NCI-H1930 (cell line): ENCODE data around the gene RTTN.
A peak's percentile ranks its signal among the peaks of the same experiment; 100 is the strongest.
"Not testable (repeated sequence)": the region's sequence is repeated elsewhere in the genome, so short reads cannot be mapped to it uniquely, and the experiment has no call there.

Experiments used
- DNase-seq, 2 experiments: peaks; one replicate each; lab custom pipeline; 2025; lab: John Stamatoyannopoulos, UW

Gene RTTN, protein sequence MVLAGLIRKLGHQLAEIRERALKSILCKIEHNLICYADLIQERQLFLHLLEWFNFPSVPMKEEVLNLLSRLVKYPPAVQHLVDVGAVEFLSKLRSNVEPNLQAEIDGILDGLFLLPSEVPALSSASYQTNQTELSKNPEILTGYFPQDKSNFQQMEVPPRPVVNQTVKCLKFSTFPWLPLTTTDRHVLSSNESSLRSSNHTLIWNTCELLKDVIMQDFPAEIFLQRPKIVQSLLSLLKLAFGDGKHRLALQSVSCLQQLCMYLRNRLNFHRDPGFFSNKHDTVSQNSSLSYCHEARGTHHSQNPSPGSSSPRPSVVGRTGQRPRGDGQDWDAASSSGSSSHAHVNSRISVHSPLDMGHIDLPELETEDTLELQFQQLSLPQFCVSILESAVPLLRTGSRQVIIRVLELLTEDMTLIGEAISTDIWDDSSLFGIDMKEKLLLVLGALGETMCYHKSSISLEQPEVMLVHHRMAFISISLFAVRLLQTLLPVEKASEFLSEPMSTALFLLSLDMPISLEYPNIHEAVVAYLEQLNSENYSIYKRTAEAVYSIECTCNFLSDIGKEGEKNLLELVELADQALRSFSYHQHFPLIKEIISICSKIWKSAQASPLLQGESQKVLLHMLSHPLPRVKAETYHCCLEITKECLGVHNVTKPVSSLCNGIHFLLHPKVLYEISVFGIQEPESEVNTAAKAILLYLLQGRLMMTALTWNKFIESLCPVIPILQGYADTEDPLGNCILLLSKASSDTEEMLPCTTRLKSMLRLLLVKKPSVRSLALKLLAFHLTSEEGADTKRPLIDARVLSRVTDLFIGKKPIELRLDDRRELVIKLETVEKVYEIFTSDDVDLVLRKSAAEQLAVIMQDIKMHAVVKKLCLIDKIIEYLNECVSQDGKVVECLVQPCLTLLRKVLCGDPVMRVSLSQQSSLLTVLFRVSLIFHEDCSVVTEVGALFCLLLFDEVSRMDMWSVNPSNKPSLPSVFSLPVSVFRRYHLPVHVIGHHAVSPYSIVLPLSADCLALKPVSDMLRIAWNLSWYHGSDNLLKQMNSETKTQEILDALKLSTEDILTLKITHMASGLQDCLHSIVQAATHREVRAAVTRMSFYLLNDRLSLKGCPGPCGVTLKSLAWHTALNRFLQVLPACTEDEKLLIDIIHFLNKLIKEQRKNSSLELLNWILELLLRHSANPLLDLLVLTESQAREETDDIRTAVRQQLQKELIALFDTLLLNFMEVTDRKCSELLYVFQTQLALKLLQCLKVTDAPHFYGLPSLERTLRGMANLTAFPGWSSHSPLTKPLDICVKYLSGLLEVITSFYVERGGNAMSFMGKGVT (N-terminal part only)

DNA sequence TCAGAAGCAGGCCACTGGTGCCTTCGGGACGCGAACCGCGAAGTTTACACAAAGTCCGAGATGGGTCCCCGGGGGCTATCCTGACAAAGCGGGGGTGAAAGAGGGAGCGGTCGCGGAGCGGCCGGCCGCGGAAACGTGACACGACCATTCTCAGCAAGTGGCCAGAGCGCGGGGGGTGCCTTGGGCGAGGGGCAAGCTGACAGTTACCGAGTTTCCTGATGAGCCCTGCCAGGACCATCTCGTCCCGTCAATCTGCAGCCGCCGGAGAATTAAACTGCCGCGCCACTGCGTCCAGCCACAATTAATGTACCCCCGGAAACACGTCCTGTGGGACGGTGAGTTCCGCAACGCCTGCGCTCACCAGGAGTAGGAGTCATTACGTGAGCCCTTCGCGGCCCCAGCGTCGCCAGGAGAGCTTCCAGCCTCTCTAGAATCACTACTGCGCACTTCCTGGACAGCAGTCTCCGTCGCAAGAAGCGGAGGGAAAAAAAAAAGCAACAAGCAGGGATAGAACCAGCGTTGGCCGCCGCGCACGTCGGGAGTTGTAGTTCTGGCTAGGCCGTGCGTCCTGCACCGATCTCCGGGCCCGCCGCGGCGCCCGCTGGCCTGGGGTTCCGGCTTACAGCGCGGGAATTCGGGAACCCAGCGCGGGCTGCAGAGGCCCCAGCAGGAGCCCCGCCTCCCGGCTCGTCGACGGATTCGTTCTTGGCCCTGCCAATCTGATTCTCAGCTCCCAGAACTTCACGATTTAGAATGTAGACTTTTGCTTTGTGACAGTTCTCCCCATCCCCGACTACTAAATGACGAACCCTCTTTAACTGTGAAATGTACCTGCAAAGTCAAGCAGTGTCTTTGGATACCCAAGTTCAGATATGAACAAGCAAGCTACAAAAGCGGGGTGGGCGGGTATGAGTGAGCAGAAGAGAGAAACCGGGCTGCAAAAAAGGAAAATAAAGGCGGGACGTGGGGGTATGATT lies at the start of gene RTTN:
TSS of gene RTTN (minus strand) at position 267 of the 977 bp plus-strand sequence. CDS start at position 238, 29 bp downstream.
- DNase-seq = peak; percentile 92 to 98

DNA sequence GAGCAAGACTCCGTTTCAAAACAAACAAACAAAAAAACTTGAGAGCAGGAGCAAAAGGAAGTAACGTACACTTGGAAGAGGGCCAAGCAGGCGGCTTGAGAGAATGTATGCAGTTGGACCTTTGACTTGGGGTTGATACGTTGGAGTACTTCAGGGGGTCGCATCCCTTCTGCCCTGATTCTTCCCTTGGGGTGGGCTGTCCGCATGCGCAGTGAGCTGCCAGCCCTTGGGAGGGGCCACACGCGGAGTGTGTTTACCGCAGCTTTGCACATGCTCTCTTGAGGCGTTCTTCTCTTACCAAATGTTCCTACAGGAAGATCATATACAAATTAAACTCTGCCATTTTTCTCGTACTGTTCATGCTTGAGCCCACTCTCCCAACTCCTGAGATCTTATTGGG lies 45.3 kb upstream of the RTTN start:
- no peak for DNase-seq

DNA sequence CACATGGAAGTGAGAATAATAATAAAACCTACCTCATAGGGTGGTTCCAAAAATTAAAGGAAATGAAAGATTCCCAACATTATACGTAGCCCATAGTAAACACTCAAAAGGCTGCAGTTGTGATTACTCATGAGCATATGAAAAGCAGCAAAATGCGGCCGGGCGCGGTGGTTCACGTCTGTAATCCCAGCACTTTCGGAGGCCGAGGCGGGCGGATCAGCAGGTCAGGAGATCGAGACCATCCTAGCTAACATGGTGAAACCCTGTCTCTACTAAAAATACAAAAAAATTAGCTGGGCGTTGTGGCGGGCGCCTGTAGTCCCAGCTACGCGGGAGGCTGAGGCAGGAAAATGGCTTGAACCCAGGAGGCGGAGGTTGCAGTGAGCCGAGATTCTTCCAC lies 44.4 kb upstream of the RTTN start:
- not testable (repeated sequence) for DNase-seq

DNA sequence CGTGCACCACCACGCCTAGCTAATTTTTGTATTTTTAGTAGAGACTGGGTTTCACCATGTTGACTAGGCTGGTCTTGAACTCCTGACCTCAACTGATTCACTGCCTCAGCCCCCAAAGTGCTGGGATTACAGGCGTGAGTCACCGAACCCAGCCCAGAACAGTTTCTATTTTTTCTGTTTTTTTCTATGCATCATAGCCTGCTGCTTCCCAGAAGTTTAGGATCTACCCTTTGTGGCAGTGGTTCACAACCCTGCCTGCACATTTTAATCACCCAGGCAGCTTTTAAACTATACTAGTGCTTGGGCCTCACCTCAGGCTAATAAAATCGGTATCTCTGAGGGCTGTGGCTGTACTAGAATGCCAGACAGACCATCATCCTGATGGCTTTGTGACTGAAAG lies 43.6 kb upstream of the RTTN start:
- DNase-seq = no peak

DNA sequence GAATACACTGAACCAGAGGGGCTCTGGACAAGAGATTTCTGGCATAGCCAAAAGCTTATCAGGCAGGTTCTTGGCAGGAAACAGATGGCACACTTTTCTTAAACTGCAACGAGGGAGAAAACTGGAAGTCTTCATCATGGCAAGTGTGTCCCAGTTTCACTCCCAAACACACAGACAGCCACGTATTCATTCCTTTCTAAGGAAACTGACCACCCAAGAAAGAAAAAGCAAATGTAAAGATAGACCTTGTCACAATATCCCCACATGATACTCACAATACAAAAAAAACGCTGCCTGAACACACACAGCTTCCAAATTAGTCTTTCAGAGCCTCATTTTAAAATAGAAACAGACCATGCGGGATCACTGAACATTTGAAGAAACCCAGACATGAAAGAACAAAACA lies 40.6 kb upstream of the RTTN start:
- no peak for DNase-seq

DNA sequence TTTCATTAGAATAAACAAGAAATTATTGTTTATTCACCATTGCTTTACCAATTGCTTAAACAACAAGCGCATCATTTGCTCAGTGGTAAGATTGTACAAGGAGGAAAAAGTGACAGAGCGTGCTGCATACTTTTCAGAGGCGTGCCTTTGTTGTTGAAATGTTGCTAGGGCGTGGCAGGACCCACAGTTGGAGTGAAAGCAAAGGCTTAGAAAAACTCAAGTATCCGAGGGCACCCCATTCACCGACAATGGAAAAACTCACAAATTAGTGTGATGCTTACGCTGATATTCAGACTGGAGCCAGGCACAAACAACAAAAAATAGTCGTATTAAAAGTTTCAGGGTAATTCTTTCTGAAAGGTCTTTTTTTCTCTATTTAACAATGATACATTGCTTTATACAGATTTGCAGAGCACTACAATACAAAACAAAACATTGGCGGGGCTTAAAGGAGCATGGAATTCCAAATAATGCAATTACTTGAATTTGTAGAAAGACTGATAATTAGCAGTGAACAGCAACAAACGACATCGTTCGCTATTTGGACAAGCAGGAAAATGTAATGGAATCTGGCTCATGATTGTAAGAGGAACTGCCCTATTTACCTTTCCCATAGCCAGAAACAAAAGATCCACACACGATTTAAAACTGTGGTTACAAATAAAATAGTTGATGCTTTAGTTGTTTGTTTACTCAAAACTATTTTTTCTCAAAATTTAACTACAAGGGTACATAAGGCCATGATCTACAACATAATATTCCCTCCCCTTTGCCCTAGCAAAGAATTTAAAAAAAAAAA lies 37.8 kb upstream of the RTTN start:
- DNase-seq = no peak

DNA sequence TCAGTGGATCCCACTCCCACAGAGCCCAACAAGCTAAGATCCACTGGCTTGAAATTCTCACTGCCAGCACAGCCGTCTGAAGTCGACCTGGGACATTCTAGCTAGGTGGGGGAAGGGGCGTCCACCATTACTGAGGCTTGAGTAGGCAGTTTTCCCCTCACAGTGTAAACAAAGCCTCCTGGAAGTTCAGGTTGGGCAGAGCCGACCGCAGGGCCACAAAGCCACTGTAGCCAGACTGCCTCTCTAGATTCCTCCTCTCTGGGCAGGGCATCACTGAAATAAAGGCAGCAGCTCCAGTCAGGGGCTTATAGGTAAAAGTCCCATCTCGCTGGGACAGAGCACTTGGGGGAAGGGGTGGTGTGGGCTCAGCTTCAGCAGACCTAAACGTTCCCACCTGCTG lies 31.4 kb upstream of the RTTN start:
- DNase-seq = not testable (repeated sequence)

DNA sequence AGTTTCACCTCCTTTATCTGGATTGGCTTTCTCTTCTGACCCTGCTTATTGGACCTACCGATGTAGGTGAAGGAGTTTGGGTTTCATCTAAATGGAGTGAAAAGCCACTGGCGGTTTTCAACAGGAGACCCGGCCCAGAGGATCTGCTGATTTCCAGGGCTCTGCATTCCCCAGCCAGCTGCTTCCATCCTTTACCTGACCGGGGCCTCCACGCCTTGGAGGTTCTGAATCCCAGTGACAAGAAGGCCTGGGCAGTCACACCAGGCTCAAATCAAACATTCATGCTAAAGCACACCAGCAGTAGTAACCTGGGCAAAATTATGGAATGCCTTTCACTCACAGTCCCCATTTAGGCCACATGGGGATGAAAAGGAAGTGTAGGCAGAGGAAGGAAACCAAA lies 30.0 kb upstream of the RTTN start:
- no peak for DNase-seq

DNA sequence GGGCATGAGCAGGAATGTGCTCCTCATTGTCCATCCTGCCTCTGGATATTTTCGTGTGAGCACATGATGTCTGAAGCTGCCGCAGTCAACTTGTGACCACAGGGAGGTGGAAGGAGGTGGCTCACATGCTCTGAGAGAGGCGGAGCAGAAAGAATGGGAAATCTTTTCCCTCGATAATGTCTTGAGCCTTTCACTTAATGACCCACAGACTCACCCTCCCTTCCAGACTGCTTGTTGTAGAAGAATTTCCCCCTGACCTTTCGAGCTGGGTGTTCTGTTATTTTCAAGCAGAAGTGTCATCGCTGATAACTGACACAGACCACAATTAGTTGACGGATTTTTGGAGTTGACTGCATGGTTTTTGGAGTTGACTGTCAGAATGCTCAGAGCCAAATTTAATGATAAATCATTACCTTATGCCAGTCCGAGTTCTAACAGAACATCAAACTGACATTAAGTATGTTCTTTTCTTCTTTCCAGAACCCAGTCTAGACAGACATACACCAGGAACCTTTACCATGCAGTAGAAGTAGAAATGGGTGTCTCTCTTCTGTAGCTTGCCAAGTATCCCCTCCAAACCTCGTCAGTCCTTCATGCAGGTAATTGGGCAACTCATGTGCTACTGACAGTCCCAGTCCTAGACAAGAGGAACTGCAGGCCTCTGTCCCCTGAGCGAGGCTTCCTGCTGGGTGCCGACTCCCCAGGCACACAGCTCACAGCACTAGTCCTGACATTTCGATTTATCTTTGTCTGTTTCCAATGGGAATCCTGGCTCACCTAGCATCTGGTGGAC lies 29.4 kb upstream of the RTTN start:
- DNase-seq = no peak

DNA sequence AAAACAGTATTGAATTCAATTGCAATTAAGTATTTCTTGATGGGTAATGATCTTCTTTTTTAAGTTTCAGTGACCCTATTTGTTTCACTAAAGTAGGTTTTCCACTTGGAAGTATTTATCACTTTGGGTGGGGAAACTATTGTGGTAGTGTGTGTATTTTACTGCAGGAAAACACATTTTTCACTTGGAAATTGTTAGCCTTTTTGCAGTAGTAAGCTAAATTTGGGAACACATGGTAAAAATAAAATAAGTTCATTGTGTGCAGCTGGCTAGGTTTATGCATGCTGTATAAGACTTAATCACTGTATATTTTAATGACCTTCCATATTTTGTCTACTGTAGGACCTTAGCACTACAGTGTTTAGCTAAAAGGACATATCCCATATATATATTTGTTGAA lies 28.5 kb upstream of the RTTN start:
- no peak for DNase-seq

DNA sequence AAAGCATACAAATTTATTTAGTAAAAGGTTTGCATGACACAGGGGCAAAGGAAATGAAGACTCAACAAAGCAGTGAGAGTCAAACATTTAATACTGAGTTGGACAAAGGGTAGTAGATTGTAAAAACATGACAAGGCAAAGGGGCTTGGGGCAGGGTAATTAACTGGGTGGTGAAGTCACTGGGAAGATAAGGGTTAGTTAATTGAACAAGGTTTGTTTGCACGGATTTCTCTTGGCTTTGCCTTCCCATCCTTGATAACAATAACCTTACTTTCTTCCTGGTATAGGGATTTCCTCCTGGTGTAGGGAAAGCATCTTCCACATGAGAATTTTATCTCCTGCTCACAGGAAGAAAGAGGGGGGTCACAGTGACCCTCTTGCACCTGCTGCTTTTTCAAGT lies 26.8 kb upstream of the RTTN start:
- DNase-seq = no peak

DNA sequence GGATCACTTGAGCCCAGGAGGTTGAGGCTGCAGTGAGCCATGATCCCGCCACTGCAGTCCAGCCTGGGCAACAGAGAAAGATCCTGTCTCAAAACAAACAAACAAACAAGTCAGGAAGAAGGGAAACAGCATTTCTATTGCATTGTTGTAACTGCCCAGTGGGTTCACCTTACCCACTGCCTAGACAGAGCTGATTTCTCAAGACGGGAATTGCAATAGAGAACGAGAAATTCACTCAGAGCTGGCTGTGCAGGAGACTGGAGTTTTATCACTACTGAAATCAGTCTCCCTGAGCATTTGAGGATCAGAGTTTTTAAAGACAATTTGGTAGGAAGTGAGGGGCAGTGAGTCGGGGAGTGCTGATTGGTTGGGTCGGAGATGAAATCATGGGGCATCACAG lies 24.2 kb upstream of the RTTN start:
- DNase-seq = no peak

DNA sequence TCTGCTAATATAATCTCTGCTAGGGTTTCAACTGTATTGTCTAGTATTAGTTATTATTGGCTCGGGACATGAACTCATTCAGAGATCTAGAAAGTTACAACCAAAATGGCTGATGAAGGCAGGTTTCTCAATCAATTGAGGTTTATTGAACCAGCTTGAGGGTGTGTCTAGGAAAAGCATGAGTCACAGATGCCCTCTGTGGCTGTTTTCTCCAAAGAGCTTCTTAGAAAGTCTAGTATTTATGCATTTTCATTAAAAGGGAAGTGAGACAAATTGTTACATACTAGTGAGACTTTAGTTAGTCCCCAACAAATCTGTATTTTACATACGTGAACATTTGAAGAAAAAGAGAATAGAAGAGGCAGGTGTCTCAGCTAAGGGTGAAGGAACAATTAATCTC lies 23.0 kb upstream of the RTTN start:
- DNase-seq = no peak

DNA sequence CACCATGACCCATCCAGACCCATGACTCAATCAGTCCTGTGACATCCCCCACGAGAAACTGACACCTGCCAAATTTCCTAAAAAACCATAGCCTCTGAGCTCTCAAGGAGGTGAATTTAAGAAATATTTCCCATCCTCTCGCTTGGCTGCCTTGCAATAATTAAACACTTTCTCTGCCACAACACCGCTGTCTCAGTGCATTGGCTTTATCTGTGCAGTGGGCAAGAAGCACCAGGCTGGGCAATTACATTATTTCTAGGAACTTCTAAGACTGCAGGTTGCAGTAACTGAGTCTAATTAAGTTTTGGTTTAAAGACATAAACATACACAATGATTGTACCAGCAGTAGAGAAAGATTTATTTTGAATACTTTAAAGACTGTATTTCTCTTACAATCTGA lies 22.0 kb upstream of the RTTN start:
- DNase-seq = no peak

DNA sequence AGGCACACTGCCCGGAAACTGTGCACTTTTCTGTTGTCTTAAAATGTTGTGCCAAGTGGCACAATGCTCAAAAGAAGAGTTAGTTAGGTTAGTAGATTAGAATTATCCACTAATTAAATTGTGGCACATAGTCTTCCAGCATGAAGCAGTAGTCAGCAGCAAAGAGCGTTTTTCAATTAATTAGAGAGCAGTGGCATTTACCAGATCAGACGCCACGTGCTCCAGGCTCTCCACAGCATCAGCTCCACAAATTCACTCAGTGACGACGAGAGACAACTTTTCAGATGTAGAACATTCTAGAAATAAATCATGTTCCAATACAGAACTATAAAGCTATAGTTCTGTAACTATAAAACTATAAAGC lies 16.4 kb upstream of the RTTN start:
- no peak for DNase-seq

DNA sequence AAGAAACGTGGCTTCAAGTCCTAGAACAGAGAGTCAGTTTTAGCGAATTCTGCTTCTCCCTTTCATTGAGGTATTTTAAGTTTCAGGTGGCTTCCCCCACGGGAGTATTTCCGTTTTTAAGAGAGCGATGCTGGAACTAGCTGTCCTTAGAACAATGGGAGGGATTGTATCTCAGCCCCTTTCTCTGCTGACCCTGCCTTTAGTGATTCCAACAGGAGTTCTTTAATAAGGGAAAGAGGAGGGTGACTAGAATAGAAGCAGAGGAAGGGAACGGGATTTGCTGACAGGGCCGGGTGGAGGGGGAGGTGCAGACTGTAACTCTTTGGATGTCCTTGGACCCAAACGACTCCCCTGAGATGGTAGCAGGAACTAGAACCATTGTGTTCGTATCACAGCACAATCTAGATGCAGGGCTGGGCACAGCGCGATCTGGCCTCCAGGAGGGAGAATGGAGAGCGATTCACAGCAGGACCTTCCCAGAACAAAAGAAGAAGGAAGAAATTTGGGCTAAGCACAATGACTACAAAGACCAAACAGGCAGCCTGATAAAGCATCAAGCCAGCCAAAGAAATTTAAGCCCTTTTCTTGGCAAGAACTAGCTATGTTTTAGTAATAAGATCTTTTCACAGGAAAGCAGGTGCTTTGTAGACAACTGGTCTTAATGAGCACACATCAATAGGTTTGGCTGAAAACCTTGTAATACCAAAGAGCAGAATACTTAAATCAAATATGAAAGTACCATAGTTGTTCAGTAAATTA lies 15.8 kb upstream of the RTTN start:
- no peak for DNase-seq

DNA sequence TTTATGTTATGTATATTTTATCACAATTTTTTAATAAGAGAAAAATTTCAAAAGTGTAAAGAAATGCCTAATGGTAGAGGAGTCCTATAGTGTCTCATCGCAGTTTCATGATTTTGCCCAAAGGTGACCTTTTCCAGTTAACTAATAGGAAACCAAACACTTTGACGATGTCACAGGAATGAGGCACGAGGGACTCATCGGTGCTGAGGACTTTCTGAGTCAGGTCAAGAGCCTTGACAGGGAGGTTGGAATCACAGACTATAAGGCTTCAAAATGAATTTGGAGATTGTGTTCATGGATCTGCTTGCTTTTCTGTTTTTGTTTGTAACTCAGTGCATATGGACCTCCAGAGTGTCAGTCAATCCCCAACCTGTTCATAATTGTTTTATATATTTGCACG lies 15.1 kb upstream of the RTTN start:
- no peak for DNase-seq

DNA sequence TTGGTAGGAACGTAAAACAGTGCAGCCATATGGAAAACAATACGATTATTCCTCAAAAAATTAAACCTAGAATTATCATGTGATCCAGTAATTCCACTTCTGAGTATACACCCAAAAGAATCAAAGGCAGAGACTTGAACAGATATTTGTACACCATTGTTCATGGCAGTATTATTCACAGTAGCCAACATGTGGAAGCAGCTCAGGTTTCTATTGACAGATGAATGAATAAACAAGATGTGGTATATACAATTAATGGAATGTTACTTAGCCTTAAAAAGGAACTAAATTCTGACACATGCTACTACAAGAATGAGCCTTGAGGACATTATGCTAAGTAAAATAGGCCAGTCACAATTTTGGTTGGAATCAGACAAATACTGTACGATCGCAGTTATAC lies 14.2 kb upstream of the RTTN start:
- DNase-seq = no peak

DNA sequence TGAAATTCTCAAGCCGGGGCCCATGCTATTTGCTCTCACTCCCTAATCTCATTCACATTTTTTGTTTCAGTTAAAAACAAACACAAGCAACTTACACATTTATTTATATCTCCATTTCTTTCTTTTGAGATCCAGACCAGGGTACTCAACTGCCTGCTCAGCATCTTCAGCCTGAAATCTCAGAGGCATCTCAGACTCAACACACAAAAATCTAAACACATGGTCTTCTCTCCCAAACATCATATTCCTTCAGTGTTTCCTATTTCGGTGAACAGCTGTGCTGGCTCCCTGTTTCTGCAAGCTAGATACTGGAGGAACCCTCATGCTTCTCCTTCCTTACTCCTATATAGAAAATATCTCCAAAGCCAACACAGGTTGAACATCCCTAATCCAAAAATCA lies 11.3 kb upstream of the RTTN start:
- DNase-seq = no peak
